Measurements from ENCODE around the gene HMX1. TPM values are rescaled to one million over a fixed set of nuclear protein-coding genes. Genes with fewer than 3 reads are reported as not detected.

Gene HMX1
- total and polyA plus RNA-seq, 2 donors from 2014 or later = not detected

DNA sequence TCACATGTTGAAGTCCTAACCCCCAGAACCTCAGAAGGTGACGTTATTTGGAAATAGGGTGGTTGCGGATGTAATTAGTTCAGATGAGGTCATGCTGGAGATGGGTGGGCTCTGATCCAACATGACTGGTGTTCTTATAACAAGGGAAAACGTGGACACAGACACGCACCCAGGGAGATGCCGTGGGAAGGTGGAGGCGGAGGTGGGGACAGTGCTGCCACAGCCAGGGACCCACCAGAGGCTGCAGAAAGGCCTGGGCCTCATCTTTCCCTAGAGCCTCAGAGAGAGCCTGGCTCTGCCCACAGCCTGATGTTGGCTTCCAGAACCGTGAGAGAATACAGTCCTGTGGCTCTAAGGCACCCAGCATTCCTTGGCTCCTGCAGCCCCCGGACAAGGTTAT lies 7.9 kb upstream of the HMX1 start:
- intact Hi-C loops (cut with DNase I) = no loop called here
- peaks cover 42% of the 10 kb centered on the region for H3K27me3 ChIP-seq (ENCODE audit: control insufficient read depth, insufficient read depth, low read length)
- H3K4me1 ChIP-seq (ENCODE audit: control insufficient read depth in 2 of 3, insufficient read depth in 2 of 3, low read depth in 1 of 3, low read length in 3 of 3) = no peaks in the 10 kb centered on the region
- H3K4me3 ChIP-seq (ENCODE audit: low read length in 3 of 3) = no peak overlapping the region
- H3K9me3 ChIP-seq (ENCODE audit: control insufficient read depth in 2 of 3, insufficient read depth in 1 of 3, low read length in 3 of 3) = no peaks in the 10 kb centered on the region
- H3K27ac ChIP-seq (ENCODE audit: low read depth in 2 of 2, low read length in 2 of 2) = no peak overlapping the region
- DNase-seq = no peak
- H3K9ac ChIP-seq (ENCODE audit: low read length in 3 of 3) = no peak overlapping the region
- no peaks in the 10 kb centered on the region for H3K36me3 ChIP-seq (ENCODE audit: control insufficient read depth in 2 of 3, insufficient read depth in 3 of 3, low read length in 3 of 3)
- FAIRE-seq = no peak
- TF ChIP-seq, protein P1, sequence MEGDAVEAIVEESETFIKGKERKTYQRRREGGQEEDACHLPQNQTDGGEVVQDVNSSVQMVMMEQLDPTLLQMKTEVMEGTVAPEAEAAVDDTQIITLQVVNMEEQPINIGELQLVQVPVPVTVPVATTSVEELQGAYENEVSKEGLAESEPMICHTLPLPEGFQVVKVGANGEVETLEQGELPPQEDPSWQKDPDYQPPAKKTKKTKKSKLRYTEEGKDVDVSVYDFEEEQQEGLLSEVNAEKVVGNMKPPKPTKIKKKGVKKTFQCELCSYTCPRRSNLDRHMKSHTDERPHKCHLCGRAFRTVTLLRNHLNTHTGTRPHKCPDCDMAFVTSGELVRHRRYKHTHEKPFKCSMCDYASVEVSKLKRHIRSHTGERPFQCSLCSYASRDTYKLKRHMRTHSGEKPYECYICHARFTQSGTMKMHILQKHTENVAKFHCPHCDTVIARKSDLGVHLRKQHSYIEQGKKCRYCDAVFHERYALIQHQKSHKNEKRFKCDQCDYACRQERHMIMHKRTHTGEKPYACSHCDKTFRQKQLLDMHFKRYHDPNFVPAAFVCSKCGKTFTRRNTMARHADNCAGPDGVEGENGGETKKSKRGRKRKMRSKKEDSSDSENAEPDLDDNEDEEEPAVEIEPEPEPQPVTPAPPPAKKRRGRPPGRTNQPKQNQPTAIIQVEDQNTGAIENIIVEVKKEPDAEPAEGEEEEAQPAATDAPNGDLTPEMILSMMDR (IDR thresholded peaks at IDR 0.05; ENCODE audit: borderline replicate concordance, extremely low read depth, insufficient read depth) = no peak

- no peak for FAIRE-seq
- DNase-seq = no peak
- TF ChIP-seq, protein P1 (IDR thresholded peaks at IDR 0.05; ENCODE audit: borderline replicate concordance, extremely low read depth, insufficient read depth) = no peak
- H3K4me1 ChIP-seq (ENCODE audit: control insufficient read depth in 2 of 3, insufficient read depth in 2 of 3, low read depth in 1 of 3, low read length in 3 of 3) = no peaks in the 10 kb centered on the region
- H3K36me3 ChIP-seq (ENCODE audit: control insufficient read depth in 2 of 3, insufficient read depth in 3 of 3, low read length in 3 of 3) = no peaks in the 10 kb centered on the region
- no peak overlapping the region for H3K9ac ChIP-seq (ENCODE audit: low read length in 3 of 3)
- intact Hi-C loops (cut with DNase I) = no loop called here
- H3K4me3 ChIP-seq (ENCODE audit: low read length in 3 of 3) = no peak overlapping the region
- peaks cover 51% of the 10 kb centered on the region for H3K27me3 ChIP-seq (ENCODE audit: control insufficient read depth, insufficient read depth, low read length)
- H3K9me3 ChIP-seq (ENCODE audit: control insufficient read depth in 2 of 3, insufficient read depth in 1 of 3, low read length in 3 of 3) = no peaks in the 10 kb centered on the region
- H3K27ac ChIP-seq (ENCODE audit: low read depth in 2 of 2, low read length in 2 of 2) = no peak overlapping the region
Observed at GRCh38 chr4:8878421-8878820, 6.8 kb upstream of the HMX1 start.

DNA sequence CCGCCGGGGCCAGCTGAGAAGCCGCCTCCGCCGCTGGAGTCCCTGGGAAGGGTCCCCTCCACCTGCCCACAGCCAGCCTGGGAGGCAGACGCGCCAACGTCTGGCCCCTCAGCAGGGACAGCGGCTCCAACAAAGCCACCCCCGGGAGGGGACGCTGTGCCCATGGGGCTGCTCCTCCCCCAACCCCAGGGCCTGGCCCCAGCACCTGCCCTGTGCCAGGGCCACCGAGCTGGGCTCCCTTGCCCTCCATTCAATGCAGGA lies 6.1 kb upstream of the HMX1 start:
- Histone ChIP-seq H3K9me3 (ENCODE audit: control insufficient read depth in 2 of 3, insufficient read depth in 1 of 3, low read length in 3 of 3) (no peaks in the 10 kb centered on the region), H3K4me1 (ENCODE audit: control insufficient read depth in 2 of 3, insufficient read depth in 2 of 3, low read depth in 1 of 3, low read length in 3 of 3) (no peaks in the 10 kb centered on the region), H3K36me3 (ENCODE audit: control insufficient read depth in 2 of 3, insufficient read depth in 3 of 3, low read length in 3 of 3) (no peaks in the 10 kb centered on the region), H3K27me3 (ENCODE audit: control insufficient read depth, insufficient read depth, low read length) (peaks cover 58% of the 10 kb centered on the region), H3K27ac (ENCODE audit: low read depth in 2 of 2, low read length in 2 of 2) (no peak overlapping the region), H3K9ac (ENCODE audit: low read length in 3 of 3) (no peak overlapping the region), H3K4me3 (ENCODE audit: low read length in 3 of 3) (no peak overlapping the region)
- intact Hi-C loops (cut with DNase I) = no loop called here
- no peak for DNase-seq
- TF ChIP-seq, protein P1 (IDR thresholded peaks at IDR 0.05; ENCODE audit: borderline replicate concordance, extremely low read depth, insufficient read depth) = no peak
- no peak for FAIRE-seq

DNA sequence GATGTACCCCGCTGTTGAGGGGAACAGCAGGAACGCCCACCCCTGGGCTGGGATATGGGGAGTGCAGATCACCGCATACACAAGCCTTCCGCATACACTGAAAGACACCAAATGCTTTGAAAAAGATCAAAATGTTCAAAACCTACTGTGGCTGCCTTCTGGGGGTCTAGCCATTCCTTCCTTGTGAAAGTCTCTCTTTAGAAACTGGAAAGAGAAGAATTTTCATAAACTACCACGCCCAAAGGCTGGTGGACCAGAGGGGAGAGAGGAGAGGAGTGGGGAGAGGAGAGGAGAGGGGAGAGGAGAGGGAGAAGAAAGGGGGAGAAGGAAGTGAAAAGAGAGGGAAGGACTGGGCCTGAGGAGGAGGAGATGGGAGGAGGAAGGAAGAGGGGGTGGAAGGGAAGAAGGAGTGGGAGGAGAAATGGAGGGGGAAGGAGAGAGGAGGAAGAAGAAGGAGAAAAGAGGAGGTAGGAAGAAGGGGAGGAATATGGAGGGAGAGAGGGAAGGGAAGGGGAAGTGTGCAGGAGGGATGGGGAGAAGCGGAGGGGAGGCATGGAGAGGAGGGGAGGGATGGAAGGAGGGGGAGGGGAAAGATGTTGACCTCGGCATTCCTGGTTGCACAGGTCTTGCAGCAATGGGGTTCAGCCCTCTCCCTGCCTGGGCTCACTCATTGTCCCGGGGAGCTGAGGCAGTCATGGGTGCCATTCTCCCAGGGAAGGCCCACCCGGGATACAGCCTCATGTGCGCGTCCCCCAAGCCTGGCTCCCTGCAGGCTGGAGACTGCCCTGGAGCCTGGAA lies 5.5 kb upstream of the HMX1 start:
- H3K36me3 ChIP-seq (ENCODE audit: control insufficient read depth in 2 of 3, insufficient read depth in 3 of 3, low read length in 3 of 3) = no peaks in the 10 kb centered on the region
- DNase-seq (no peak), FAIRE-seq (no peak)
- H3K4me1 ChIP-seq (ENCODE audit: control insufficient read depth in 2 of 3, insufficient read depth in 2 of 3, low read depth in 1 of 3, low read length in 3 of 3) = no peaks in the 10 kb centered on the region
- no peak overlapping the region for H3K4me3 ChIP-seq (ENCODE audit: low read length in 3 of 3)
- intact Hi-C loops (cut with DNase I) = no loop called here
- peaks cover 63% of the 10 kb centered on the region for H3K27me3 ChIP-seq (ENCODE audit: control insufficient read depth, insufficient read depth, low read length)
- no peaks in the 10 kb centered on the region for H3K9me3 ChIP-seq (ENCODE audit: control insufficient read depth in 2 of 3, insufficient read depth in 1 of 3, low read length in 3 of 3)
- H3K27ac ChIP-seq (ENCODE audit: low read depth in 2 of 2, low read length in 2 of 2) = no peak overlapping the region
- TF ChIP-seq, protein P1 (IDR thresholded peaks at IDR 0.05; ENCODE audit: borderline replicate concordance, extremely low read depth, insufficient read depth) = no peak
- no peak overlapping the region for H3K9ac ChIP-seq (ENCODE audit: low read length in 3 of 3)

All from kidney (tissue), 14 donors.